ENCODE data around the gene TMEM179B.
"Not testable (repeated sequence)": the region's sequence is repeated elsewhere in the genome, so short reads cannot be mapped to it uniquely, and the experiment has no call there.

TMEM179B gene

DNA sequence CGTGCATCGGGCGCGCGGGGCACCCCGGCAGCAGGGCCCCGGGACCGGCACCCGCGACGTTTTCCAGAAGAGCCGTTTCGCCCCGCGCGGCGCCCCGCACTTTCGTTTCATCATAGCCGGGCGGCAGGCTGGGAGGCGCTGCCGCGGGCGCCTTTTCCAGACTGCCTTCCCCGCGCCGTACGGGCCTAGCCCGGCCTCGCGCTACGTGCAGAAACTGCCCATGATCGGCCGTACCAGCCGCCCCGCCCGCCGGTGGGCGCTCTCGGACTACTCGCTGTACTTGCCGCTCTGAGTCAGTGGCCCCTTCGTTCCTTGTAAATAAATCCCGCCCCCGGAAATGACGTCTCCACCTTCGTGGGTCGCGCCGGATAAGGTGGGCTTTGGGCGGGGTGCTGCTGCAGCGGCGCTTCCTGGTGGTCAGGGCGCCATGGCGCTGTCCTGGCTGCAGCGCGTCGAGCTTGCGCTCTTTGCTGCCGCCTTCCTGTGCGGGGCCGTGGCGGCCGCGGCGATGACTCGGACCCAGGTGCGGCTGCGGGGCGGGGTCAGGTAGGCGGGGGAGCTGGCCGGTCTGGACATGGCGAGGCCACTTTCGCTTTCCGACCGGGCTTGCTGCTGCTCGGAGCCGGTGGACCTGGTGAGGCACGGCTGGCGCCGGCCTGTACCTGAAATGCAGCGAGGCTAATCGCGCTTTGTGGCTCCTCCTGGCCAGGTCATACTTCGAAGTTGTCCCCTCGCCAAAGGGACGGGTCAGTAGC is at the start of gene TMEM179B:
TMEM179B (plus strand) TSS at position 398 of the 755 bp plus-strand sequence; CDS start at position 428, 30 bp downstream.
- peak; percentile 98 for DNase-seq (ENCODE audit: low spot score)

DNA sequence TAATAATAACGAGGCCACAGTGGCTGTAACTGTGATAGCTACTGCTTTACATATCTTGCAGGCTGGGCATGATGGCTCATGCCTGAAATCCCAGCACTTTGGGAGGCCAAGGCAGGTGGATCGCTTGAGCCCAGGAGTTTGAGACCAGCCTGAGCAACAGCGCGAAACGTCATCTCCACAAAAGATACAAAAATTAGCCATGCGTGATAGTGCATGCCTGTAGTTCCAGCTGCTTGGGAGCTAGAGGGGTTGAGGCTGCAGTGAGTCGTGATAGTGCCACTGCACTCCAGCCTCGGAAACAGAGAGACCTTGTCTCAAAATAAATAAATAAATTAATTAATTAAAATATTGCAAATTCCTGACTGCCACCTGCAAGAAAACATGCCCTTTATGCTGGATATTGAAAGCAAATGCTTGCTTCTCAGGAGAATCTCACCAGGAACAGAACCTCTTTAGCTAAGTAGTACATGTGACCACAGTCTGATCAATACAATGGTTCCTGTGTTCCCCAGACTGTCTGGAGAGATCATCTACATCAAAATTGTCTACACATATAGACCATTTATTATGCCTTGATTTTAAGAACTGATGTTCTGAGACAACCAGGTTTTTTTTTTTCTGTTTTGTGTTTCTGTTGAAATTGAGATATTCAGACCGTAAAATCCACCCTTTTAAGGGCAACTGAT is 39.6 kb upstream of the TMEM179B start:
- DNase-seq (ENCODE audit: low spot score) = no peak

DNA sequence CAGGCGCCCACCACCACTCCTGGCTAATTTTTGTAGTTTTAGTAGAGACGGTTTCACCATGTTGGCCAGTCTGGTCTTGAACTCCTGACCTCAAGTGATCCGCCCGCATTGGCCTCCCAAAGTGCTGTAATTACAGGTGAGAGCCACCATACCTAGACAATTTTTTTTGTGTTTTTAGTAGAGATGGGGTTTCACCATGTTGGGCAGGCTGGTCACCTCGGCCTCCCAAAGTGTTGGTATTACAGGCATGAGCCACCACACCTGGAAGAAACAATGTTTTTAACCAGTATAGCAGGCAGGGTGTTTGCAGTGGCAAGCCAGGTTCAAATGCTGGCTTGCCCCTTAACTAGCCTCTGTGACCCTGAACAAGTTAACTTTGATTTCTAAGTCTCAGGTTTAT is 37.3 kb upstream of the TMEM179B start:
- not testable (repeated sequence) for DNase-seq (ENCODE audit: low spot score)

GRCh38 chr11:62752177-62752785 is 34.9 kb upstream of the TMEM179B start:
- no peak for DNase-seq (ENCODE audit: low spot score)

GRCh38 chr11:62752994-62753735 is 34.0 kb upstream of the TMEM179B start:
- DNase-seq (ENCODE audit: low spot score) = no peak

- peak; percentile 99 for DNase-seq (ENCODE audit: low spot score)
Measured at GRCh38 chr11:62753736-62754603, 33.2 kb upstream of the TMEM179B start, which contains the start of gene ZBTB3. Gene ZBTB3 (minus strand): TSS chr11:62754160. CDS start chr11:62753664, 496 bp downstream.

- no peak for DNase-seq (ENCODE audit: low spot score)
Measured at GRCh38 chr11:62755086-62755615, 32.1 kb upstream of the TMEM179B start.

DNA sequence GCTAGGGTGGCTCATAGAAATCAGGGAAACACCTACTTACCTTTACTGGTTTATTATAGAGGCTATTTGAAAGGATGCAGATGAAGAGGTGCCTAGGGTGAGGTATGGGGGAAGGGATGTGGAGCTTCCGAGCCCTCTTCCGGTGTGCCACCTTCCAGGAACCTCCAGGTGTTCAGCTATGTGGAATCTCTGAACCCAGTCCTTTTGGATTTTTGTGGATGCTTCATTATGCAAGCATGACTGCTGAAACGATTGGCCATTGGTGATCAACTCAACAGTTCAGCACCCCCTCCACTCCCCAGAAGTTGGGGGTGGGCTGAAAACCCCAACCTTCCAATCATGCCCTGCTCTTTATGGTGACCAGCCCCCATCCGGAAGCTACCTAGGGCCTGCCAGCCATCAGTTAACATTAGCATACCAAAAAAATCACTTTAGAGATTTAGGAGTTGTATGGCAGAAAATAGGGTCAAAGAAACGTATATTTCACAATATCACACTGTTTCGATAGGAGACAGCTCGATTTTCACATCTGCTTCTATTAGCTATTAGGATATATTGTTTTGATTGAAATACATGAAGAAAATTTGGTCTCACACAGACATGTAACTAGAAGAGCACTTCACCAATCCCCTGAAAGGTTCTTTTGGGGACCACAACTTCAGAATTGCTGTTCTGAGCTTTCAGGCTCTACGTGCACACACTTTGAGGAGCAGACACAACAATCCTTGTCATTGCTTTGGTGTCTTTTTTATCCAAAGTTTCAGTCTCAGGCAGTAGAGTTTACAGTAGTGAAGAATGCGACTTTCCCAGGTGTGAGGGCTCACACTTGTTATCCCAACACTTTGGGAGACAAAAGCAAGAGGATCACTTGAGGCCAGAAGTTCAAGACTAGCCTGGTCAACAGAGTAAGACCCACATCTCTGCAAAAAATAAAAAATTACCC is 29.1 kb upstream of the TMEM179B start:
- DNase-seq (ENCODE audit: low spot score) = no peak

- DNase-seq (ENCODE audit: low spot score) = not testable (repeated sequence)
Measured at GRCh38 chr11:62760867-62761227, 26.4 kb upstream of the TMEM179B start.

DNA sequence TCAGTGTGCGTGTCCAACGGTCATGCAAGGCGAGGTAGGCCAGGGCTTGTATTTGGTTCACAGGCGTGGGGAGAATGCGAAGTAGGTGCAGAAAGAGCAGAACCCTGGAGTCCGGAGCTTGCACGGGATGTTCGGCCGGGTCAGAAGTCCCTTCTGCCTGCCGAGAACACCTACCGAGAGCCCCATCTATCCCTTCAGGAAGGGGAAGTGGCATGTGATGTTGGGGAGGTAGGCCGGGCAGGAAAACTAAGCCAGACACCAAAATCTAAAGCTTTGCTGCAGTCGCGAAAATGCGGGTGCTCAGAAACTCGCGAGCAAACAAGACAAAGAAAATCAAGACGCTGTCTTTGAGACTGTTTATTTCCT is 16.4 kb upstream of the TMEM179B start:
- no peak for DNase-seq (ENCODE audit: low spot score)

DNA sequence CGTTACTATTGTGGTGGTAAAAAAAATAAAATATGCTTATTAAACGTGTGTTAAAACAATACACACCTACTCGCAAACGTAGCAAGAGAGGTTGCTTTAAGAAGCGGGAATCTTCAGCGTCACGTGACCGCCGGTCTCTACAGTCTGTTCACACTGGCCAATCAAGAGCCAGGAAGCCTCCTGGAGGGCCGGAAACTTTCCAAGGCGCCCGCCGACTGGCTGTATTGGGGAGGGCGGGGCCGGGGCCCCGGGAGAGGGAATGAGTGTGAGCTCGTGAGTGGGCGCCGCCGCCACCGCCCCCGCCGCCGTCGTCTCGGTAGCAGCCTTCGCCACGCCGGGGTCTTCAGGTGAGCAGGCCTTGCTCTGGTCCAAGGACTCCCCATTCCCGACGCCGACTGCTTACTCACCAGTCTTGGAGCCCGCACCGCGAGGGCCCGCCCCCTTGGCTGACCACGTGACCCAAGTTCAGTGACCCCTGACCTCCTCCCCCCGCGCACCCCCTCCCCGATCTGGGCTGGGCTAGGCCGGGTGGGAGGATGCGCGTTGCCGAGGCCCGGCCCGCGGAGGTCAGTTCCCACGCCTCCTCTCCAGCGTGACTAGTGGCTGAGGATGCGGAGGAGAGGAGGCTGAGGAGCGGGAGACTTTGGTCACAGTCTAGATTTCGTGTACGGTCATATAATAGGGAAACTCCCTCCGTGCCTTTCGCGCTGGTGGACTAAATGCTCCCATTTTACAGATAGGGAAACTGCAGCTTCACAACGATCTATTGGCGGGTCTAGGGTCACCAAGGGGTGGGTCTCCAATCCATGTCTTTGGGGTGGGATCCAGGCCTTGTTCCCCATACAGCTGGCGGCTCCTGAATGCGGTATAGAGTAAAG is 15.8 kb upstream of the TMEM179B start, which contains the start of gene TAF6L:
TAF6L (plus strand) TSS at position 253 of the 878 bp plus-strand sequence. CDS start 4,388 bp downstream, outside the sequence.
- DNase-seq (ENCODE audit: low spot score) = peak; percentile 95

DNA sequence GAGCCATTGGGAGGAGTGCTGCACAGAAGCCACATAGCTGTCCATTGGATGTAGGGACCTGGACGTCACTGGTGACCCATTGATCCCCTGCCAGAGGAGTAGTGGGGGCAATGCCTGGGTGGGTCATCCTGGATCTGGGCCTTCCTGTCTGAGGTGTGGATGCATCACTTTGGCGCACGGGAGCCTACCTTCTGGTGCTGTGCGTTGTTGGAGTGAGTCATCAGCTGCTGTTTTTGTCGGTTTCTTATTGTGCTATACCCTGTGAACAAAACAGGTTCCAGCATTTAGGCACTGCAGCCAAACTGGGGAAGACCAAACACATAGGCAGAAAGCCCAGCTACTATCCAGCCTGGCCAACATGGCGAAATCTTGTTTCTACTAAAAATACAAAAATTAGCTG is 12.8 kb upstream of the TMEM179B start:
- DNase-seq (ENCODE audit: low spot score) = no peak

DNA sequence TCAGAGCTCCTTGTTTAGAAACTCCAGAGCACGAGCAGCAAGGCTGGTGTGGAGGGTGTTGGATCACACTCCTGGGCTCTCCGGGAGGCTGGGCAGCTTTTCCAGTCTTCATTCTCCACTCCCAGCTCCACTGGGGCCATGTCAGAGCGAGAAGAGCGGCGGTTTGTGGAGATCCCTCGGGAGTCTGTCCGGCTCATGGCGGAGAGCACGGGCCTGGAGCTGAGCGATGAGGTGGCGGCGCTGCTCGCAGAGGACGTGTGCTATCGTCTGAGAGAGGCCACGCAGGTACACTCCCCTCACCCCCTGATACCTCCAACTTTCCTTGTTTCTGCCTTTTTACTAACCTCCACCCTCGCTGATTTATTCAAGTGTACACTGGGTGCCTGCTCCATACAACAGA is 11.6 kb upstream of the TMEM179B start:
- DNase-seq (ENCODE audit: low spot score) = no peak

- no peak for DNase-seq (ENCODE audit: low spot score)
Measured at GRCh38 chr11:62777389-62777788, 9.8 kb upstream of the TMEM179B start.

- no peak for DNase-seq (ENCODE audit: low spot score)
Measured at GRCh38 chr11:62778441-62778840, 8.8 kb upstream of the TMEM179B start.

GRCh38 chr11:62782753-62783152 is 4.4 kb upstream of the TMEM179B start:
- DNase-seq (ENCODE audit: low spot score) = no peak

- DNase-seq (ENCODE audit: low spot score) = peak; percentile 90
Measured at GRCh38 chr11:62786318-62787004, 741 bp upstream of the TMEM179B start.

- DNase-seq (ENCODE audit: low spot score) = no peak
Measured at GRCh38 chr11:62788991-62789390, 1.8 kb downstream of the TMEM179B start.
